Uterus (tissue), 2 donors: ENCODE results near the gene DEPDC7.

Experiments used
- CTCF ChIP-seq, 4 experiments: fragments of 200-600 bp in 2 of 4; fragments of 450-650 bp in 2 of 4; sonication (generic) in 2 of 4; IDR thresholded peaks; one replicate each; pipeline ENCODE4 v1.5.1; 2016 to 2019; ENCODE audit warnings: antibody characterized with exemption in 4 of 4, mild to moderate bottlenecking in 2 of 4, moderate library complexity in 1 of 4
- POLR2A ChIP-seq, 2 donors: fragments of 450-650 bp; IDR thresholded peaks; one replicate each; pipeline ENCODE4 v1.6.1; 2016; ENCODE audit warnings: antibody characterized with exemption in 2 of 2, mild to moderate bottlenecking in 1 of 2, moderate library complexity in 1 of 2

GRCh38 chr11:33040033-33040861 lies 24.6 kb downstream of the DEPDC7 start:
- TF ChIP-seq CTCF (IDR thresholded peaks at IDR 0.05) (no peak), POLR2A (IDR thresholded peaks at IDR 0.05) (no peak)
